Stimulated activated CD8-positive, alpha-beta memory T cell treated with anti-CD3 and anti-CD28 coated beads, Interleukin-12 subunit alpha, Interleukin-12 subunit beta, amount 100 ng/mL, for 1 hour (primary cell): ENCODE results near the gene GUK1.
"Not testable (repeated sequence)": the region's sequence is repeated elsewhere in the genome, so short reads cannot be mapped to it uniquely, and the experiment has no call there.

ENCODE experiments used
- DNase-seq: peaks from one replicate; pipeline ENCODE4 v3.0.0-alpha.2; 2020; ENCODE audit warnings: low read depth

GUK1 gene

GRCh38 chr1:228163007-228163753 lies 23.1 kb downstream of the GUK1 start:
- no peak for DNase-seq

DNA sequence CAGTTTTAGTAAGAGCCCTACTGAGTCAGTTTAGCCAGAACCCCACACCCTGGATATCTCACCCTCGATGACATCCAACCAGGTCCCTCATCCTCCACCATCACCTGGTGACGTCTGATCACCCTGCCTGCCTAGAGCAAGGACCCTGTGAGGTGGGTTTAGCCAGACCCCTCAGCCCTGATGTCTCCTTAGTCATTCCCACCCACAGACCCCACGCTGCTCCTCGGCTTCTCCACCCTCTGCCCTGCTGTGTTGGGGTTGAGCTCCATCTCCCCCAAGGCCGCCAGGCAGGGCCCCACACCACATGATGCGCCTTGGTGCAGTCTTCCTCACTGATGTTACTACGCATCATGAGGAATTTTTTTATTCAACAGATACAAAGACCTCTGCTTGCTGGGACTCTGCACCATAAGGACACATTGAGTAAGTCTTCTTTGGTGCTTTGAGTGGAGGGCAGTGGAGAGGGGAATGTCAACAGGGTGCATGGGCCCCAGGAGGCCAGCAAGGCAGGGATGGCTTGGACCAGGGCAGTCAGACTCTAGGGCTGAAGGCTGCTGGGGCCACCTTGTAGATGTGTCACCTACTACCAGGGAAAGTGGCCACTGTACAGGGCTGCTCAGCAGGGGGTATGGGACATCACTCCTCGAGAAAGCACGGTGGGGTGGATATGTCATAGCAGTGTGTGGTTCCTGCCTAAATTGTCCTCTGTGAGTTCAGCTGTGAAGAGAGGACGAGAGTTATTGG lies 23.9 kb downstream of the GUK1 start:
- no peak for DNase-seq

DNA sequence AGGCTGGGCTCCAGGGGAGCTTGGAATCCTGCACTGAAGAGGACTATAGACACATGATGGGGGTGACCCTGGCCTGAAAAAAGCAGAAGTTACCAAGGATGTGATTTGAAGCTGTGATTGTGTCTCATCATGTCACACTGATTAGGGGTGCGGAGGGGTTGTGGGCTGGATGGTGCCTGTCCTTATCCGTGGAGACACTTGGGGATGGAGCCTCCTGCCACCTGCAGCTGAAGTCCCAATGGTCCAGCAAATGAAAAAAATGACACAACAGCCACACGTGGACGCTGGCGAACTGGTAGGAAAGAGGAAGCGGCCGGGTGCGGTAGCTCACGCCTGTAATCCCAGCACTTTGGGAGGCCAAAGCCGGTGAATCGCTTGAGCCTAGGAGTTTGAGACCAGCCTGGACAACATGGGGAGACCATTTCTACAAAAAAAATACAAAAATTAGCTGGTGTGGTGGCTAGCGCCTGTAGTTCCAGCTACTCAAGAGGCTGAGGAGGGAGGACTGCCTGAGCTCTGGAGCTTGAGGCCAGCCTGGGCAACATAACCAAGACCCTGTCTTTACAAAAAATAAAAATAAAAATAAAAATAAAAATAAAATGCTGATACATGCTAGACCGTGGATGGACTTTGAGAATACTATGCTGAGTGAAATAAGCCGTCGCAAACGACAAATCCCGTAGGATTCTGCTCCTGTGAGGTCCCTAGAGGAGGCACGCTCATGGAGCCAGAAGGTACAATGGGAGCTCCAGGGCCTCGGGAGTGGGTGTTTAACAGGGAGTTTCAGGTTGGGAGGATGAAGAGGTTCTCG lies 24.7 kb downstream of the GUK1 start:
- no peak for DNase-seq

- peak; percentile 98 for DNase-seq
Observed at GRCh38 chr1:228165372-228166169, 25.5 kb downstream of the GUK1 start, which contains the start of gene IBA57. TSS of gene IBA57 (plus strand) at chr1:228165804. CDS start at chr1:228165817, 13 bp downstream.

DNA sequence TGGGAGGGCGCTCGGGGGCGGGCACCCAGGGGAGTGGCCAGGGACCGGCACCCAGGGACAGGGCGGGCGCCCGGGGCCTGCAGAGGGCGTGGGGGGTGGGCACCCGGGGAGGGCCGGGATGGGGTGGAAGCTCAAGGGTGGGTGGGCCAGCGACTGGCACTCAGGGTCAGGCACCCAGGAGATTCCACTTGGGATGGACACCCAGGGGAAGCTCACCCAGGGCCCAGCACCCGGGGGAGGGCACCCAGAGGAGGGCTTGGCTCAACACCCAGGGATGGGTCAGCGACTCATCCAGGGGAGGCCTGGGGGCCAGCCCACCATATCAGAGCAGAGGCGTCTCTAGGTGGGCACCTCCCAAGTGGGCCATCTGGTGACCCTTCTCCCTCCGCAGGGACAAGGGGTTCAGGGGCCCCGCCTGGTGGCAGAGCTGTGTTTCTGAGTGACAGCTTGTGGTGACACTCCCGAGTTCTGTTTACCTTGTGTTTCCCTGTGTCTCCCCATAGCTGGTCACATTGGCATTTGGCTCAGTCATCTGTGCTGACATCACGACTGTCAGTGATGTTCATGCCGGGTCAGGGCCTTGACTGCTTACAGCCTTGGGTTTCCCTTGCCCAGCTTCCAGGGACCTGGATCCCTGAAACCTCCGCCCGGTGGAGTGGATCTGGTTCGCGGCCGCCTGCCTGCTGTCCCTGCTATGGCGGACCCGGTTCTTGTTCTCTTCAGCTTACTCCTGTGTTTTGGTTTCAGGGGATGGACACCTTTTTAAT lies 26.3 kb downstream of the GUK1 start:
- DNase-seq: peak; percentile 27

DNA sequence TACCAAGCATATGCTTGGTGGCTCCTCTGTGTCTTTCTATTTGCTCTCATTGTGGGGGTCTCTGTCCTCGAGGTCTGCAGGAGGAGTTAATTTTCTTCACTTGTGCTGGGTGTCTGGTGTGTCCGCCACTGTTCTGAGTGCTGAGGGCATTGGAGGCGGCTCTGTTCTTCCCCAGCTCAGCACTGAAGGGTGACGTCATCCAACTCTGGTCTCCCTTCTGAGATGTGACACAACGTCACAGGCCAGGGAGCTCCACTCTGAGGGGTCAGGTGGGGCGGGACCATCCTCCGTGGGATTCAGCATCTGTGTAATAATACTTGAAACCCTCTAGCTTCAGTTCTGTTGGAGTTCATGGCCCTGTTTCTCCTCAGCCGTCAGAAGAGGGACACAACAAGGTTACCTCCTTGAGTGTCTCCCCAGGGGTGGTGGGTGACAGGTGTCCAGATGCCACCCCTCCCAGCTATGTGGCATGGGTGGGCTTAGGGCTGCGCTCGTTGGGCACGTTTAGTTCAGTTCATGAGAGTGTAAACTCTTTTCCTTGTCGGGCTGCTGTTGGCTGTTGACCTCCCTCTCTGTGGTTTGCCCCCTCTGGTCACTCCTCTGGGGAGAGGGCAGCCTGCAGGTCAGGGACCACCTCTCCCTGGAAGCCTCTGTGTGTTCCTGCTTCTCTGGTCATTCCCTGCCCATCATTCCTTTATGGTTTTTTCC lies 28.6 kb downstream of the GUK1 start:
- DNase-seq: no peak

DNA sequence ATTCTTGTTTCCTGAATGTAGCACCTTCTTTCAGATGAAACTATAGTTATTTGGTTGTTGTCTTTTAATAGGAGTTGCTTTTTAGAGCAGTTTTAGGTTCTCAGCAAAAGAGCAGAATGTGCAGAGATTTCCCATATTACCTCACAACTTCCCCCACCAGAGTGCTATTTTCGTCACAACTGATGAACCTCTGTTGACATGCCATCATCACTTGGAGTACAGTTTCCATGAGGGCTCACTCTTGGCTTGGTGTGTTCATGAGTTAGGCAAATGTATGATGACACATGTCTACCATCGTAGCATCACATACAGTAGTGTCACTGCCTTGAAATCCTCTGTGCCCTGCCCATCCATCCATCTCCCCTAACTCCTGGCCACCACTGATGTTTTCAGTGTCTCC lies 29.3 kb downstream of the GUK1 start:
- DNase-seq: no peak

GRCh38 chr1:228170666-228171065 lies 30.6 kb downstream of the GUK1 start:
- DNase-seq: no peak

- DNase-seq: no peak
Observed at GRCh38 chr1:228171221-228171891, 31.3 kb downstream of the GUK1 start.

GRCh38 chr1:228172591-228173527 lies 32.8 kb downstream of the GUK1 start:
- DNase-seq: no peak

DNA sequence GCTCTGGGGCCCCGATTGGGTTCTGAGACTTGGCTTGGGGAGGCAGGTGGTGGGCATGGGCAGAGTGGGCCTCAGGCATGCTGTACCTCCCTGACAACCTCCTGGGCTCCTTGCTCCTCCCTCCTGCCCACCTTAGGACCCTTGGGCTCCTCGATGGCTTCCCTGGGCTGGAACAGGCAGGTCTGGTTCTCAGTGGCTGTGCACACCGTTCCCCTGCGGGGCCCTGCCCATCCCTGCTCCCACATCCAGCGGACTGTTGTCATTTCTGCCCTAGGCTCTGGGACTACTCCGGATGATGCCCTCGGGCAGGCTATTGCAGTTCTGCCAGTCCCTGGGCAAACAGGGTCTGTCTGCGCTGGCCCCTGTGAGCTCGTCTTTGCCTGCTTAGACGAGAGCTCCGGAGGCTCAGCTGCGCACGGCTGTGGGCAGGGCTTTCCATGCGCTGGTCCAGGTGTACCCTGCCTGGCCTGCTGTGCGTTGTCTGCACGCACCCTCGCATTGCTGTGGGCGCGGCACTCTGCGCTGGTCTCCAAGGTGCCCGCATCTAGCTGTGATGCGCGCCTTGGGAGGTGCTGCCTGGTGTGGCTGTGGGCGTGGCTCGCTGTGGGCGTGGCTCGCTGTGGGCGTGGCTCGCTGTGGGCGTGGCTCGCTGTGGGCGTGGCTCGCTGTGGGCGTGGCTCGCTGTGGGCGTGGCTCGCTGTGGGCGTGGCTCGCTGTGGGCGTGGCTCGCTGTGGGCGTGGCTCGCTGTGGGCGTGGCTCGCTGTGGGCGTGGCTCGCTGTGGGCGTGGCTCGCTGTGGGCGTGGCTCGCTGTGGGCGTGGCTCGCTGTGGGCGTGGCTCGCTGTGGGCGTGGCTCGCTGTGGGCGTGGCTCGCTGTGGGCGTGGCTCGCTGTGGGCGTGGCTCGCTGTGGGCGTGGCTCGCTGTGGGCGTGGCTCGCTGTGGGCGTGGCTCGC lies 33.7 kb downstream of the GUK1 start:
- DNase-seq: not testable (repeated sequence)

DNA sequence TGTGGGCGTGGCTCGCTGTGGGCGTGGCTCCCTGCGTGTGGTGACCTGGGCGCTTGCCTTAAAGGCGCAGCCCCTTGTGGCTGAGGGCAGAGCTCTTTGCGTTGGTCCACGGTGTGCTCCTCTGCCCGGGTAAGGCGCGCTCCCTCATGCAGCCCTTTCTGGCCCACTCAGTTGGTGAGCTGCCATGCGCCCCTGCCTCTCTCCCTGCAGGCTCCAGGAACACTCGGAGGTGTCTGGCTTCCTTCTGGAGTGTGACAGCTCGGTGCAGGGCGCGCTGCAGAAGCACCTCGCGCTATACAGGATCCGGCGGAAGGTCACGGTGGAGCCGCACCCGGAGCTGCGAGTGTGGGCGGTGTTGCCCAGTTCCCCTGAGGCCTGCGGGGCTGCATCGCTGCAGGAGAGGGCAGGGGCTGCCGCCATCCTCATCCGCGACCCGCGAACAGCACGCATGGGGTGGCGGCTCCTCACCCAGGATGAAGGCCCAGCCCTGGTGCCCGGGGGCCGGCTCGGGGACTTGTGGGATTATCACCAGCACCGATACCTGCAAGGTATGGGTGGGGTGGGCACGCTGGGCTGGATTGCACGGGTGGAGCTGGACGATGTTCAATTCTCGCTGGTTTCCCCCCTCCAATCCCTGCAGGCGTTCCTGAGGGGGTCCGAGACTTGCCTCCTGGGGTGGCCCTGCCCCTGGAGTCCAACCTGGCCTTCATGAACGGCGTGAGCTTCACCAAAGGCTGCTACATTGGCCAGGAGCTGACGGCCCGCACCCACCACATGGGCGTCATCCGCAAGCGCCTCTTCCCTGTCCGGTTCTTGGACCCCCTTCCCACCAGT lies 34.6 kb downstream of the GUK1 start:
- DNase-seq: peak; percentile 25

- DNase-seq: no peak
Observed at GRCh38 chr1:228175316-228176023, 35.4 kb downstream of the GUK1 start.

DNA sequence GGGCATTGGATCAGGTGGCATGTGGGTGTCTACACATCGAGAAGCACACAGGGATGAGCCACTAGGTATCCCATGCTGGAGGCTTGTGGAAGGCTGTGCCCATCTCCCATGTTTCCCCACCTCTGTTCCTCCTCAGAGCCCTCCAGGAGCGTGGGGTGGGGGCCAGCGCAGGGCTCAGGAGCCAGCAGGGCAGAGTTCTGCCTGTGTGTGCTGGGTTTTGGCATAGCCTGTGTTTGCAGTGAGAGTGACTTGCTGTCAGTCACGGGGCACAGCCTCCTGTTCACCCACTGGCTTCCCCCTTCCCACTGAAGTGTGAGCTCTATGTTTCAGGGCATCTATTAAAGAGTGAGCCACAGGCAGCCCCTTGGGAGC lies 35.9 kb downstream of the GUK1 start:
- no peak for DNase-seq

DNA sequence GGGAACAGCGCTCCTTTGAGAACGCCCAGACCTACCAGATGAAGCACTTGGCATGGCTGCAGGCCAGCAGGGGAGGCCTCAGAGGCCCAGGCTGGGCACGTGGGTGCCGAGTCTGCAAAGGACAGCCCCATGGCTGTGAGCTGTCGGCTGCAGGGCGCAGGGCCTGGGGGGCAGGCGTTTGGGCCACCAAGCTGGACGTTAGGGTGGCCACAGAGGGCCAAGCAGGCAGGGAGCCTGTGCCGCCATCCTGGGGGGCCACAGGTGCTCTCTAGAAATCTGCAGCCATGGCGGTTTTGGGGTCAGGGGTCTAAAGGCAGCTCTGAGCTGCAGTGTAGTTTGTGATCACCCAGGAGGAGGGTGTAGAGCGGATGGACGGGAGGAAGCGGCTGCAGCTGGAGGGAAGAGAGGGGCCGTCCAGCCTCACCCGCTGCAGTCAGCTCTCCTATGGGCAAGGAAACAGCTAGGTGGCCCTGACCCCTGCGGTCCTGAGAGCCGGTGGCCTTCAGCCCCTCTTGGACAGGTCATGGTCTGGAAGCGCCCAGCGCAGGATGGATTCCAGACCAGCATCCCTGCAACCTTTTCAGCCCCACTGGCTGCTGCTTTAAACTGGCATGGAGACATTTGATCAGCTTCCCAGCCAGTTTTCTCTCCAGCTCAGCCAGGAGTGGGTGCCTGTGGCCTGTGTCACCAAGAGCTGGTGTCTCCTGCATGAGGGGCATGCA lies 36.5 kb downstream of the GUK1 start:
- DNase-seq: no peak

- DNase-seq: no peak
Observed at GRCh38 chr1:228177183-228177475, 37.0 kb downstream of the GUK1 start.
